GM21619 (cell line): ENCODE measurements around the gene CCNB1IP1.
"Not testable (repeated sequence)": the region's sequence is repeated elsewhere in the genome, so short reads cannot be mapped to it uniquely, and the experiment has no call there.

Experiments
- ATAC-seq: cut with Tn5 transposase; IDR thresholded peaks from one replicate; pipeline ENCODE4 v1.9.1; 2021; ENCODE audit not compliant: unreplicated experiment

Gene CCNB1IP1, protein sequence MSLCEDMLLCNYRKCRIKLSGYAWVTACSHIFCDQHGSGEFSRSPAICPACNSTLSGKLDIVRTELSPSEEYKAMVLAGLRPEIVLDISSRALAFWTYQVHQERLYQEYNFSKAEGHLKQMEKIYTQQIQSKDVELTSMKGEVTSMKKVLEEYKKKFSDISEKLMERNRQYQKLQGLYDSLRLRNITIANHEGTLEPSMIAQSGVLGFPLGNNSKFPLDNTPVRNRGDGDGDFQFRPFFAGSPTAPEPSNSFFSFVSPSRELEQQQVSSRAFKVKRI

DNA sequence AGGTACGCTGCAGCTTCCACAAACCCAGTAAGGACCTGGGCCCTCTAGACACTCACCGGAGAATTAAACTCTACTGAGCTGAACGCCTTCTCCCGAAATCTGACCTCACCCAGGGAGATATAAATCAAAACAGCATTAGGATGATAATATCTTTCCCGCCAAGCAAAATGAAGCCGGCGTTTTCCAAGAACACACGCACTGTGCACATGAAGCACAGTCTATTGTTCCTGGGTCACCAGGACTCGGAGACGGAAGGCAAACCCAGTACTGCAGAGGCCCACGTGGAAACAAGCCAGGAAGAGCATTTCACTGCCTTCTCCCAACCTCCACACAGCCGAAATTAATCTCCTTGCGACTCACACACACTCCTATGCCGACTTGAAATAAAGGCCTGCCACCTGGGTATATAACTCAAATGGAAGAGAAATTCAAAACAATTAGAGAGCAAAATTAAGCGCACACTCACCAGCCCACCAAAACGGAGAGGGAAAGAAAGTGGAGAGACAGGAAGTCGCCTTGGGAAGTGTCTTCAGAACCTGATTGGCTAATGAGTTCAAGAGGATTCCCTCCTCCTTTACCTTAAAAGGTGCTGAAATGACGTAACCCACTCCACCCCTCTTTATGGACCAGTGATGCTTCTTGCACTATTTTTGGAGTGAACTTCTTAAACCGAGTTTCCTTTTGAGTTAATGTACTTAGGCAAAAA lies at the start of gene CCNB1IP1:
Gene CCNB1IP1 (minus strand): TSS at position 492 of the 706 bp plus-strand sequence. CDS start 16,756 bp downstream, outside the sequence.
- peak; percentile 97 for ATAC-seq

DNA sequence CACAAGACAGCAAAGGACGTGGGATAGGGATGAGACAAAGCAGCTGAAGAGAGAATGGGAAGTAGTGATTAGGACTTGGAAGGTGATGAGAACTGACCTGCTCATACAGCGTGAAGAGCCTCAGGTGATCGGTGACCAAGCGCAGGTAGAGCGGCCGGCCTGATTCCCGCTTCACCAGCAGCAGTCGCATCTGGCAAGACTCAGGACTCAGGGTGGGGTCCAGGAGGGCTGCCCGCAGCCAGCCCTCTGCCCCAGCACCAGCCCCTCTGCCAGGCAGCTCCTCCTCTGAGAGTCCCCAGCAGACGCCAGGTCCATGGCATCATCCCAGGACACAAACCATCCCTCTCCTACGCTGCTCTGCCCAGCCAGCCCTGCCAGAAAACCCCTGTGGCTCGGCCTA lies 49.4 kb upstream of the CCNB1IP1 start:
- ATAC-seq, result no peak

DNA sequence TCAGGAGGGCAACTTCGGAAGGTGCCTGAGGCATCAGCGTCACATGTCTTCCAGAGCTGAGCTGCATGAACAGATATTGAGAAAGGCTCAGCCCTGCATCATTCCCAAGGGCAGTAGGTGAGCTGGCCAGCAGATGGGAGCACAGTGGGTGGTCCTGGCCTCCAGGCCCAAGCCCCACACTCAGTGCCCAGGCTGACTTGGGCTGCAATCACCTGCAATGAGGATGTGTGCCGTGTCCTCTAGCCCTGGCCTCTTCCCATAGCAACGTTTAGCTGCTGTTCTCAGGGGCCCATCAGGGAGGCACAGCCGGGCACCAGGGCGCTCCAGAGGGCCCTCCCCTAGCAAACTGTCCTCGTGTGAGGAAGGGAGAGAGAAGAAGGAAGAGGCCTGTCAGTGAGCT lies 48.3 kb upstream of the CCNB1IP1 start:
- no peak for ATAC-seq

DNA sequence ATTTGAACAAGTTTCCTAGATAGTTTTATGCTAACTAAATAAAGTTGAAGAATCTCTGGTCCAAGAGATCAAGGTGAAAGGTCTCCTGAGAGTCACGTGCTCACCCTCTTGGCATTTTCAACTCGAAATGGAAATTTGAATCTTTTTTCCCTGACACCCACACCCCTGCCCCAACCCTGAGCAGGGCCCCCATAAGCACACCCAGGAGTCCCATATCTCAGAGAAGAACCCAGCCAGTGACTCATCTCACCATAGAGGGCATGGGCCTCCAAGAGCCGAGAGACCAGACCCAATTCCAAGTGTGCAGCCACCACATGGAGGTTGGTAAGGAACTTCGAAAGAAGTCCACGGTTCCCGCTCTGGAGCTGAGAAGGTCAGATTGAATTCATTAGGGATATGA lies 47.6 kb upstream of the CCNB1IP1 start:
- ATAC-seq, result no peak

DNA sequence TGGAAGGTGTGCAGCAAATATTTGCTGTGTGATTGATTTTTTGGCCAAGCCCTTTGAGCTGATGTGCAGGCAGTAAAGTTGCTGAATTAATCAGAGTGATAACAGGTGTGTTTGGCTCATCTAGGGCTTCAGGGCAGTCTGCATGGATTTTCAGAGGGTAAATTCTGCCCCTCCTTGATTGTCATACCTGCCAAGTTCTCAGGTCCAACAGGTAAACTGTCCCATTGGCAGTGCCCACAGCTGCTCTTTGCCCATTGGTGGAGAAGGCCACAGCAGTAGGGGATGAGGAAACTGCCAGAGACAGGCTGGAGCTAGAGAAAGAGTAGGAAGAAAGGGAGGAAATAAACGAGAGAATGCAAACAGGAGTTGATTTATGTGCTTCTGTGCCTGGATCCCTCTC lies 46.7 kb upstream of the CCNB1IP1 start:
- ATAC-seq, result no peak

DNA sequence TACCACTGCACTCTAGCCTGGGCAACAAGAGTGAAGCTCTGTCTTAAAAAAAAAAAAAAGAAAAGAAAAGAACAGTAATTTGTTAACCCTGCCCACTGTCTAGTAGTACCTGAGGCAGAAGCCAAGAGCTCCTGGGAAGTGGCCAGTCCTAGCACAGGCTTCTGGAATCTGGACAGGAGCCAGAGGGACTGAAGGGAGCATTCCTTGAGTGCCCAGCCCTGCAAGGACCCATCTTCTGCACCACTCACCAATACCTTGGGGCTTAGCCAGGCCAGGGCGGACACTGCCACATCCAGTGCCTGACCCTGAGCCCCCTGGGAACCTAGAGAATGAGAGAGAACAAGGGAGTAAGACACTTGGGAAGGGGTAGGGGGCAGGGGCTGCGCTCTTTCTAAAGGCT lies 44.1 kb upstream of the CCNB1IP1 start:
- no peak for ATAC-seq

DNA sequence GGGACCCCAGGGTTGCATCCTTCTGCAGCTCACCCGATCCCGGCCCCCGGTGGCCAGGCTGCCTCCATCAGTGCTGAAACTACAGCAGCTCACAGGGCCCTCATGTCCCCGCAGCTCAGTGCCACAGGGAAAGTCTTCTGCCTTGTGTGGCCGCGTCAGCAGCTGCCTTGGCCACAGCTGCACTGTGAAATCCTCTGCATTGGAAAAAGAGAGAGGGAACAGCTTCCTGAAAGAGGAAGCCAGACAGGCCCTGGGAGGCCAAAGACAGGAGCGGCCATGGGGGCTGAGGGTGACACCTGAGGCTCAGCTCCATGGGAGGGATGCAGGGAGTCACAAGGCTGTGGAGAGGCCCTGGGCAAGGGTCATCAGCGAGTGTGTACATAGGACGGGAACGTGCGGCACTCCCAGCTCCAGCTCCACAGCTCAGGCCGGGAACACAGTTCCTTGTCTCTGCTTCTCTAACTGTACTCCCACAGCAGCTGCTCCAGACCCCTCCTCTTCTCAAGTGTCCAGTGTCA lies 43.1 kb upstream of the CCNB1IP1 start:
- no peak for ATAC-seq

DNA sequence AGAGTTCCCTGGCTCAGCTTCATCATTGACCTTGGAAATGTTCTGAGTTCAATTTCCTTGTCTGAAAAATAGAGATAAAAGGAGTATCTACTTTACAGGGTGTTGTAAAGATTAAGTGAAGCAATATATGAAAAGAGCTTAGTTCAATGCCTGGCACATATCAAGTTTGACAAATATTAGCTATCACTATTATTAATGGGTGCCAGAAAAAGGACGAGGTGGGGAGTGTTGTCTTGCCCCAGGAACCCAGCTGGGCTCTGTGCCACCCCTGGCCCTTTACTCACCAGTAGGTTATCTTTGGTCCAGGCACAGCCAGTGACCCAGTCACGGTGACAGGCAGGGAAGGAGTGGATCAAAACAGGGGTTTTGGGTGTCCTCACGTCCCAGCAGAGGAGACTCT lies 42.4 kb upstream of the CCNB1IP1 start:
- ATAC-seq, result no peak

DNA sequence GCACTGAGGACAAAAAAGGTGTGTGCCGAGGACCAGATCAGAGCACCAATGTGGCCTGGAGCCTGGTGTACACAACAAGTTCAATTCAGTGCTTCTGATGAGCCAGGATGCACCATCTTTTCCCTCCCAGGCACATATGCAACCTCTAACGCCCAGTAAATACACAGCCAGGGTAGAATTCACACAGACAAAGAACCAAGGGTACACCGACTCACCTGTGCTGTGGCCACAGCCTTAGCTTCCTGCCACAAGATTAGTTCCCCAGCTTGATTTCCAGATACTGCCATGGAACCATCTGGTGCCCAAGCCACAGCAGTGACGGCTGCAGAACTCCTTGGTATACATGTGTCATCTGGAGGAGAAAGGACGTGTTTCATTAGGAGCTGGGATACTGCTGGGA lies 39.7 kb upstream of the CCNB1IP1 start:
- no peak for ATAC-seq

DNA sequence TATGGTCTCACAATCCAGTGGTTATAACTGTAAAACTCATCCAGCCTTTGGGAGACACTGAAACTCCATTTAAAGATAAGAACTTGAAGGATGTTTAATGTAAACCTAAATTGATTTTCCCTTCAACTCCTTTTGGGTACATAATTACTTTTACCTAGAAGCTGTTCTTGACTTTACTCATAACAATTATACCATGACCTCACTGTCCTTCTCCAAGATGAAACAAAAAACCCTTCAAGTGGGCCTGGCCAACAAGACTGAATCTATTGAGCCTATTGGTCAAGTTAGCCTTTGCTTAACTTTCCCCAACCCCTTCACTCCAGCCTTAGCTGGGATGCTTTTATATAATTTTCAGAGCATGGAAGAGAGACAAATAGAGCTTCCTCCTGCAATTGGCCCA lies 32.8 kb upstream of the CCNB1IP1 start:
- ATAC-seq, result no peak

DNA sequence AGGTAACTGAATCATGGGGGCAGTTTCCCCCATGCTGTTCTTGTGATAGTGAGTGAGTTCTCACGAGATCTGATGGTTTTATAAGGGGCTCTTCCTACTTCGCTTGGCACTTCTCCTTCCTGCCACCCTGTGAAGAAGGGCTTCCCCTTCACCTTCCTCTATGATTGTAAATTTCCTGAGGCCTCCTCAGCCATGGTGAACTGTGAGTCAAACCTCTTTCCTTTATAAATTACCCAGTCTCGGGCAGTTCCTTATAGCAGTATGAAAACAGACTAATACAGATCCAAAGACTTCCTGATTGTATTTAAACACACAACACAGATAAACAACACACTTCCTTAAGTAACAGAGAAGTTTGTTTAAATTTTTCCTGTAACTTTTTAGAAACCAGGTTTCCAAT lies 25.4 kb upstream of the CCNB1IP1 start:
- not testable (repeated sequence) for ATAC-seq

DNA sequence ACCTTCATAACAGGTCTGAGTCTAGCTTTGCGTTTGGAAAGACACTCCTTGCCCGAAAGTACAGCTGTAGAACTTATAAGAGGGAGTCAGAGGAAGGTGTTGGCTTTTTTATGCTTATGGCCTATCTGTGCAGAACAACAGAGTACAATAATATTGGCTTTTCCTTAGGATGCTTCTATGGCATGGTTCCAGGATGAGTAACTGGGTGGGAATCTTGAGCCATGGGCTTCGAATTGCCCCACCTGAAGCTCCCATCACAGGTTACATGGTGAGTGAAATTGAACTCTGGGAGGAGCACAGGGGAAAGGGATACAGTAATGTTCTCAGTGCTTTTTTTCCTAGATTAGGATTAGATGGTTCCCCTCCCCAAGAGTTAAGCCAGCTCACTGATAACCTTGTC lies 23.3 kb upstream of the CCNB1IP1 start:
- ATAC-seq, result no peak

DNA sequence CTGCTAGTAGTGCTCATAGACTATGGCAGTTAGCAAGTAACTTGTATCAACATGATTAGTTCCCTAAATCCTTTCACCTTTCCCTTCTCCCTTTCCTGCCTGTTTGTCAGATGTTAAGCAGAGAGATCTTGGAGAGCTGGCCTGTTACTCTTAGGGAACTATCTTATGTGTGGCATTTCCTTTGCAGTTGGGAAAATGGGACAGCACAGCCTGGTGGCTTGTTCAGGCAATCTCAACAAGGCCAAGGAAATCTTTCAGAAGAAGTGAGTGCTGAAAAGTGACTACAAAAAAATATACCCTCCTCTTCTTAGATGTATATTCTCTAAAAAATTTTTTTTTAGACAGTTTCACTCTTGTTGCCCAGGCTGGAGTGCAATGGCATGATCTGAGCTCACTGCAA lies 17.8 kb upstream of the CCNB1IP1 start:
- no peak for ATAC-seq

DNA sequence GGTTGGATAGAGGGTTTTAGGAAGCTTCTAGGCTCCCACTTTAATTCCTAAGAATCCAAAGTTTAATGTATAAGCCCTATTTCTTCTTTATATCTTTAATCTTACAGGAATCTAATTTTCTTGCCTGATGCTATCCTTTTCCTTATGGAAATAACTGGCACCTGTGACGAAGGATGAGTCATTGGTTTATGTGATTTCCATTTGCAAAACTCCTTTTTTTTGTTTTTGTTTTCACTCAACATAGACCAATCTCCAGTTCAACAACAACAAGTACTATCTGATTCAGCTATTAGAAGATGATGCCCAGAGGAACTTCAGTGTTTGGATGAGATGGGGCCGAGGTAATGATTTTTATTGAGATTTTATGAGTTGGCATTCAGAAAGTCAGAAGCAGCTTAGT lies 17.2 kb upstream of the CCNB1IP1 start:
- ATAC-seq, result no peak

DNA sequence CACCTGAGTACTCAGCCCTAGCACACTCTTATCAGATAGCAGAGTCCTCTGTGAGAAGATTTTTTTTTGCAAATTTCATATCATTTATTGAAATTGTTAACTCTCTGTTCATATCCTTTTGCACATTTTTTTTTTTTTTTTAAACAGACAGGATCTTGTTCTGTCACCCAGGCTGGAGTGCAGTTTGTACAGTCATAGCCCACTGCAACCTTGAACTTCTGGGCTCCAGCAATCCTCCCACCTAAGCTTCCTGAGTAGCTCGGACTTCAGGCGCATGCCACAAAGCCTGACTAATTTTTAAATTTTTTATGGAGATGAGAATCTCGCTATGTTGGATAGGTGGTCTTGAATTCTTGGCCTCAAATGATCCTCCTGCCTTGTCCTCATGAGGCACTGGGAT lies 14.7 kb upstream of the CCNB1IP1 start:
- no peak for ATAC-seq

DNA sequence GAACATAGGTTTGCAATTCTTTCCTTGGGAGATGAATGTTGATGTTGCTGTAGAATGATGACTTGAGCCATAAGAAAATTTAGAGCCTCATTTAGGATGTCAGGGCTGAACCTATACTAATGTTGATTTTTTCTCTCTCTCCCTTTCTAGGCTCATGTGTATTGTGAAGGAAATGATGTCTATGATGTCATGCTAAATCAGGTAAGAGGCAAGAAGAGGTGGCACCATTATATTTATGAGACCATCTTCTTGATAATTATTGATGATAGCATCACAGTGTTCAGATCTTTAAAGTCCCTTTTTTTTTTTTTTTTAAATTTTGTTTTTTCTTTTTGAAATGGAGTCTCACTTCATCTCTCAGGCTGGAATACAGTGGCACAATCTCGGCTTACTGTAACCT lies 13.6 kb upstream of the CCNB1IP1 start:
- no peak for ATAC-seq

DNA sequence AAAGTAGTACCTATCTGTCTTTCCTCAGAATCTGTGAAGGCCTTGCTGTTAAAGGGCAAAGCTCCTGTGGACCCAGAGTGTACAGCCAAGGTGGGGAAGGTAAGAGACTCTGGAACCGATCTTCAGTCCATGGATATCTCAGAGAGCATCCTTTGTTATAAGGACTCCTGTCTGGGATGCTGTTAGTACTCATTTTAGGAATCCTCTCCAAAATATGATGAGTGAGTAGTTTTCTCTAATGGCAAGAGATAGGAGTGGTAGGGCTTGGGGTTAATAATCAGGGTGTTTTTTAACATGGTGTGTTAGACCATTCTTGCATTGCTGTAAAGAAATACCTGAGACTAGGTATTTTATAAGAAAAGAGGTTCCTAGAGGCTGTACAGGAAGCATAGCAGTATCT lies 12.3 kb upstream of the CCNB1IP1 start:
- ATAC-seq, result no peak

DNA sequence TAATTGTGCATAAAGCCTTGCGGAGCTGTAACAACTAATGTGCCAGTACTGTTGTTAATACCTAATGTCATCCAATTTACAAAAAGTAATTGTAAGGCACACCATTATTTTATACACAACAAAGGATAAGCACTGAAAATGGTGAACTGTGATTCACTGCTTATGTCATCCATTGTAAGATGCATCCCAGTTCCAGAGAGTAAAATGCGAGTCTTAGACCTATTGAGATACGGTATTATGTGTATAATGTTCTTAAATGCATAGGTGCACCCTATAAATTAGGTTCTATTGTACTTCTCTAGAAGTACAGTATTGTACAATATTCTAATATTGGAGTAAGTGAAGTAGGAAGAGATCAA lies 10.8 kb upstream of the CCNB1IP1 start:
- no peak for ATAC-seq

DNA sequence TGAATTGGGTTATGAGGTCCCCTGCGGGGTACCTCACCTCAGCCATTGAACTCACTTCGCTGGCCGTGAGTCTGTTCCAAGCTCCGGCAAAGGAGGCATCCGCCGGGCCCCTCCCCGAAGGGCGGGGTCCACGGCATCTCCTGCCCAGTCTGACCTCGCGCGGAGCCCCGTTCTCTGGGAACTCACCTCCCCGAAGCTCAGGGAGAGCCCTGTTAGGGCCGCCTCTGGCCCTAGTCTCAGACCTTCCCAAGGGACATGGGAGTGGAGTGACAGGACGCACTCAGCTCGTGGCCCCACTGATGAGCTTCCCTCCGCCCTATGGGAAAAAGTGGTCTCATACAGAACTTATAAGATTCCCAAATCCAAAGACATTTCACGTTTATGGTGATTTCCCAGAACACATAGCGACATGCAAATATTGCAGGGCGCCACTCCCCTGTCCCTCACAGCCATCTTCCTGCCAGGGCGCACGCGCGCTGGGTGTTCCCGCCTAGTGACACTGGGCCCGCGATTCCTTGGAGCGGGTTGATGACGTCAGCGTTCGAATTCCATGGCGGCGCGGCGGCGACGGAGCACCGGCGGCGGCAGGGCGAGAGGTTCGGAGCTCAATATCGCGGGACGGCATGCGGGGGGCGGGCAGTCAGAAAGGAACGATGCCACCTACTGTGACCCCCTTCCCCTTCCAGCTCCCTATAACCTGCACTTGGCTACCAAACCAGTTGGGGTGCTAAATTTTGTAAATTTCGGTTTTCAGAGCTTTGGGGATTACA lies 10.2 kb upstream of the CCNB1IP1 start, which contains the start of gene PARP2:
Gene PARP2 (plus strand): TSS at position 544 of the 770 bp plus-strand sequence. CDS start 7 bp downstream, at position 551.
- ATAC-seq, result peak; percentile 91

DNA sequence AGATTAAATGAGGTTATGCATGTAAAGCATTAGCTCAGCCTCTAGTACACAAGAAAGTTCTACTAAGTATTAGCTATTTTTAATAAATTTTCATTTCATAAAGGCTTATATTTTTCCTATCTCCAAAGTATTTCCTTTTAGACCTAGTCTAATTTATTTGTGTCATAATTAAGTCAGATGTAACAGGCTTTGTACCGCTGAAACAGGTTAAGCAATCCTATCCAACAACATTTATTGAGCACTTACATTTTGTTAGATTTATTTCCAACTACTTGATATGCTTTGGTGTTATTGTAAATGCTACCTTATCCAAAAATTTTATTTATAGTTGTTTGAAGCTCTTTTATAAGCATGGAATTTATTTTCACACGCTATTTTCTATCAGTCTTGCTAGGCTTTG lies 8.6 kb upstream of the CCNB1IP1 start:
- no peak for ATAC-seq

DNA sequence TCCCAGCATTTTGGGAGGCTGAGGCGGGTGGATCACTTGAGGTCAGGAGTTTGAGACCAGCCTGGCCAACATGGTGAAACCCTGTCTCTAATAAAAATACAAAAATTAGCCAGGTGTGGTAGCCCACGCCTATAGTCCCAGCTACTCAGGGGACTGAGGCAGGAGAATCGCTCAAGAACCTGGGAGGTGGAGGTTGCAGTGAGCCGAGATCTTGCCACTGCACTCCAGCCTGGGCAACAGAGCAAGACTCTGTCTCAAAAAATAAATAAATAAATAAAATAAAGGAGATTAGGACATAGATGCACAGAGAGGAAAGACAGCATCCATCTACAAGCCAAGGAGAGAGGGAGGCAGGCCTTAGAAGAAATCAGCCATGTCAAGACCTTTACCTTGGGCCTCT lies 8.0 kb upstream of the CCNB1IP1 start:
- ATAC-seq, result not testable (repeated sequence)

DNA sequence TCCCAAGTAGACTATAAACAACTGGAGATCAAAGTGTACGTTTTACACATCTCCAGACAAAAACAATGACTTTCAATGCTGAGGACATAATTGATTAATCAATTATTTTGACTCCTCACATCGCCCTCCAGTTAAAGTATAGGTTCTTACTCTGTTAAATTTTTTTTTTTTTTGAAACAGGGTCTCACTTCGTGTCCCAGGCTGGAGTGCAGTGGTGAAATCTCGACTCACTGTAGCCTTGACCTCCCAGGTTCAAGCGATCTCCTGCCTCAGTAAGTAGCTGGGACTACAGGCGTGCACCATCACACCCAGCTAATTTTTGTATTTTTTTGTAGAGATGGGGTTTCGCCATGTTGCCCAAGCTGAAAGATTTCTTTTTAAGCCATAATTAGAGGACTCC lies 938 bp upstream of the CCNB1IP1 start:
- no peak for ATAC-seq
